Kidney (tissue), 14 donors: ENCODE data around the gene NCOA3. TPM values are rescaled to one million over a fixed set of nuclear protein-coding genes. Genes with fewer than 3 reads are reported as not detected.

Experiments
- DNase-seq, 5 donors: peaks; one replicate each; pipeline ENCODE4 v3.0.0-alpha.2; 2013 to 2020
- FAIRE-seq: peaks from 2 replicates; lab custom pipeline; 2012; peaks lifted over from hg19 to GRCh38; lab: Jason Lieb, UNC
- H3K27ac ChIP-seq, 2 donors: one replicate each; pipeline ENCODE4 v1.7.0; 2013; ENCODE audit warnings: low read depth in 2 of 2, low read length in 2 of 2, inconsistent platforms in 1 of 2
- H3K27me3 ChIP-seq: one replicate; pipeline ENCODE4 v1.7.1; 2013; ENCODE audit warnings: low read length, inconsistent platforms; ENCODE audit not compliant: control insufficient read depth, insufficient read depth
- H3K36me3 ChIP-seq, 3 donors: one replicate each; pipeline versions ENCODE4 v1.7.0 to v1.7.1; 2013; ENCODE audit warnings: low read length in 3 of 3, control low read depth in 1 of 3, inconsistent platforms in 1 of 3; ENCODE audit not compliant: insufficient read depth in 3 of 3, control insufficient read depth in 2 of 3
- H3K4me1 ChIP-seq, 3 donors: one replicate each; pipeline versions ENCODE4 v1.7.0 to v1.7.1; 2013; ENCODE audit warnings: low read length in 3 of 3, inconsistent platforms in 1 of 3, low read depth in 1 of 3; ENCODE audit not compliant: control insufficient read depth in 2 of 3, insufficient read depth in 2 of 3
- H3K4me3 ChIP-seq, 3 donors: one replicate each; pipeline versions ENCODE4 v1.7.0 to v1.8.1; 2013; ENCODE audit warnings: low read length in 3 of 3, control low read depth in 1 of 3, inconsistent platforms in 1 of 3
- H3K9ac ChIP-seq, 3 donors: one replicate each; pipeline versions ENCODE4 v1.7.0 to v1.7.1; 2013; ENCODE audit warnings: low read length in 3 of 3, control low read depth in 1 of 3, inconsistent platforms in 1 of 3
- H3K9me3 ChIP-seq, 3 donors: one replicate each; pipeline versions ENCODE4 v1.7.0 to v1.7.1; 2013; ENCODE audit warnings: low read length in 3 of 3, control low read depth in 1 of 3, inconsistent platforms in 1 of 3; ENCODE audit not compliant: control insufficient read depth in 2 of 3, insufficient read depth in 1 of 3
- CTCF ChIP-seq: IDR thresholded peaks from 3 replicates; pipeline ENCODE4 v1.5.1; 2012; ENCODE audit warnings: mild to moderate bottlenecking, moderate library complexity, borderline replicate concordance; ENCODE audit not compliant: insufficient read depth; ENCODE audit errors: extremely low read depth
- intact Hi-C: fragments of 100-400 bp; cut with DNase I; formaldehyde crosslinking; loops from one replicate; pipeline ENCODE4 v1.11.1; 2022
- polyA plus RNA-seq: library from polyadenylated mRNA; stranded (reverse); fragments of 350-450 nt; fragmentation: Illumina TruSeq; extraction: RNeasy Lipid Tissue Mini Kit (QIAGEN cat#74804); gene quantifications from one replicate; pipeline ENCODE4 v1.2.3, GENCODE V29; 2014; ENCODE audit warnings: low read depth, low replicate concordance; ENCODE audit not compliant: insufficient read depth
- total RNA-seq: library from RNA; stranded (reverse); fragmentation: NEBNext Ultra II Directional; extraction: Animal tissue kit (Norgen Biotek cat#: 25700); gene quantifications from one replicate; pipeline ENCODE4 v1.2.1, GENCODE V29; 2021
- donor health status: control.
- donor health status: control.
- donor health status: control.
- donor health status: control.
- donor health status: control.
- donor health status: DM: yes; HTN: yes; CAD: no.
- donor health status: Normal renal cell carcinoma (clear cell type).

NCOA3 gene
- total and polyA plus RNA-seq, 2 donors from 2014 or later: 4.9 to 38.8 TPM

- H3K27me3 ChIP-seq: no peaks in the 10 kb centered on the region
- FAIRE-seq (peak; percentile 98), DNase-seq (peak in 2 of 5 donors; percentile 70 to 80)
- peak; percentile 74 for TF ChIP-seq CTCF
- no peak overlapping the region for H3K9ac ChIP-seq
- no peaks in the 10 kb centered on the region for H3K4me1 ChIP-seq
- no peaks in the 10 kb centered on the region for H3K9me3 ChIP-seq
- intact Hi-C loops: no loop called here
- no peak overlapping the region for H3K27ac ChIP-seq
- no peak overlapping the region for H3K4me3 ChIP-seq
- no peaks in the 10 kb centered on the region for H3K36me3 ChIP-seq
Measured at GRCh38 chr20:47620808-47621805, 119.4 kb downstream of the NCOA3 start.

GRCh38 chr20:47622118-47622665 is 120.5 kb downstream of the NCOA3 start:
- Histone ChIP-seq H3K4me3 (no peak overlapping the region), H3K27me3 (no peaks in the 10 kb centered on the region), H3K9me3 (no peaks in the 10 kb centered on the region), H3K9ac (no peak overlapping the region), H3K4me1 (no peaks in the 10 kb centered on the region), H3K36me3 (peaks cover 0 to 4% (median 0%) of the 10 kb centered on the region in 3 donors), H3K27ac (no peak overlapping the region)
- intact Hi-C loops: no loop called here
- FAIRE-seq (no peak), DNase-seq (no peak)
- TF ChIP-seq CTCF: no peak

GRCh38 chr20:47623206-47623605 is 121.5 kb downstream of the NCOA3 start:
- Histone ChIP-seq H3K4me3 (no peak overlapping the region), H3K9me3 (no peaks in the 10 kb centered on the region), H3K4me1 (no peaks in the 10 kb centered on the region), H3K27ac (no peak overlapping the region), H3K27me3 (no peaks in the 10 kb centered on the region), H3K9ac (no peak overlapping the region), H3K36me3 (peaks cover 0 to 7% (median 4%) of the 10 kb centered on the region in 3 donors)
- TF ChIP-seq CTCF: no peak
- FAIRE-seq (no peak), DNase-seq (no peak)
- intact Hi-C loops: no loop called here
